Globus pallidus (tissue), 1 donor: ENCODE data around the gene GAGE13.
"Not testable (repeated sequence)": the region's sequence is repeated elsewhere in the genome, so short reads cannot be mapped to it uniquely, and the experiment has no call there.

ENCODE experiments used
- DNase-seq: peaks from one replicate; pipeline ENCODE4 v3.0.0-alpha.2; 2015; ENCODE audit warnings: low spot score

Gene GAGE13

GRCh38 chrX:49331841-49332240 lies 459 bp downstream of the GAGE13 start:
- DNase-seq, result not testable (repeated sequence)

GRCh38 chrX:49341449-49341848 lies 10.1 kb downstream of the GAGE13 start:
- DNase-seq, result not testable (repeated sequence)

GRCh38 chrX:49344496-49345175 lies 13.3 kb downstream of the GAGE13 start:
- not testable (repeated sequence) for DNase-seq

GRCh38 chrX:49345402-49345801 lies 14.0 kb downstream of the GAGE13 start:
- DNase-seq, result not testable (repeated sequence)

GRCh38 chrX:49346150-49346549 lies 14.8 kb downstream of the GAGE13 start:
- DNase-seq, result not testable (repeated sequence)
